Spleen (tissue), 11 donors: ENCODE data around the gene ANKRD66. TPM values are rescaled to one million over a fixed set of nuclear protein-coding genes. Genes with fewer than 3 reads are reported as not detected.
"Not testable (repeated sequence)": the region's sequence is repeated elsewhere in the genome, so short reads cannot be mapped to it uniquely, and the experiment has no call there.

ENCODE experiments used
- DNase-seq: peaks from one replicate; pipeline ENCODE4 v3.0.0-alpha.2; 2020
- H3K27ac ChIP-seq, 8 donors: fragments of 200-600 bp; sonication (generic) in 7 of 8; 1 replicate in 4 of 8; 2 replicates in 4 of 8; pipeline versions ENCODE4 v1.5.0 to v1.8.0; 2016 to 2021; ENCODE audit warnings: inconsistent platforms in 4 of 8, mild to moderate bottlenecking in 4 of 8, moderate library complexity in 1 of 8
- H3K27me3 ChIP-seq, 7 donors: fragments of 200-600 bp; sonication (generic) in 6 of 7; replicated peaks in 1 of 7; 1 replicate in 4 of 7; 2 replicates in 3 of 7; pipeline versions ENCODE4 v1.5.0 to v1.8.0; 2016 to 2021; ENCODE audit warnings: inconsistent platforms in 3 of 7, mild to moderate bottlenecking in 1 of 7
- H3K36me3 ChIP-seq, 6 donors: fragments of 200-600 bp; sonication (generic) in 5 of 6; 1 replicate in 4 of 6; 2 replicates in 2 of 6; pipeline versions ENCODE4 v1.5.0 to v1.8.0; 2016 to 2021; ENCODE audit warnings: inconsistent platforms in 2 of 6
- H3K4me1 ChIP-seq, 6 donors: fragments of 200-600 bp; sonication (generic) in 5 of 6; 1 replicate in 3 of 6; 2 replicates in 3 of 6; pipeline versions ENCODE4 v1.5.0 to v1.8.0; 2016 to 2021; ENCODE audit warnings: inconsistent platforms in 3 of 6
- H3K4me3 ChIP-seq, 8 donors: fragments of 200-600 bp; sonication (generic) in 7 of 8; 1 replicate in 4 of 8; 2 replicates in 4 of 8; pipeline versions ENCODE4 v1.5.0 to v1.8.0; 2016 to 2021; ENCODE audit warnings: inconsistent platforms in 4 of 8, mild to moderate bottlenecking in 4 of 8, moderate library complexity in 2 of 8
- H3K9me3 ChIP-seq, 8 donors: fragments of 200-600 bp; sonication (generic) in 7 of 8; 1 replicate in 4 of 8; 2 replicates in 4 of 8; pipeline versions ENCODE4 v1.5.0 to v1.8.0; 2016 to 2021; ENCODE audit warnings: inconsistent platforms in 4 of 8
- CTCF ChIP-seq, 11 experiments: fragments of 200-600 bp in 7 of 11; fragments of 450-650 bp in 4 of 11; sonication (generic) in 4 of 11; IDR thresholded peaks in 8 of 11; conservative IDR thresholded peaks in 3 of 11; 1 replicate in 7 of 11; 2 replicates in 4 of 11; pipeline versions ENCODE4 v1.4.0 to v1.8.0; 2016 to 2021; ENCODE audit warnings: antibody characterized with exemption in 11 of 11, inconsistent platforms in 4 of 11, mild to moderate bottlenecking in 1 of 11
- POLR2A ChIP-seq, 3 donors: fragments of 450-650 bp; IDR thresholded peaks; one replicate each; pipeline ENCODE4 v1.5.1; 2017; ENCODE audit warnings: antibody characterized with exemption in 3 of 3, mild to moderate bottlenecking in 1 of 3
- POLR2AphosphoS5 ChIP-seq, 3 donors: sonication (generic); formaldehyde crosslinking; IDR thresholded peaks; one replicate each; pipeline ENCODE4 v1.5.1; 2017; ENCODE audit warnings: antibody characterized with exemption in 3 of 3
- WGBS, 5 donors: extraction: QIAGEN DNeasy Blood & Tissue Kit in 3 of 5; methylation state at CpG; one replicate each; pipeline versions ENCODE4 v1.1.5 to v1.1.7; 2013 to 2018; 5-methylcytosine and 5-hydroxymethylcytosine counted together
- intact Hi-C: fragments of 100-400 bp; cut with DNase I; formaldehyde crosslinking; loops from one replicate; pipeline ENCODE4 v1.15.0; 2023; ENCODE audit warnings: low total_unique reads
- polyA plus RNA-seq, 3 donors: library from polyadenylated mRNA; stranded (reverse); fragments of 200-250 nt; gene quantifications; one replicate each; pipeline ENCODE4 v1.2.1, GENCODE V29; 2013
- total RNA-seq, 7 donors: library from RNA; depleted of rRNA in 3 of 7; stranded (reverse); fragments of >200 nt in 3 of 7; fragmentation: NEBNext Ultra II Directional in 4 of 7; extraction: Animal tissue kit (Norgen Biotek cat#: 25700) in 4 of 7; gene quantifications; one replicate each; pipeline versions ENCODE4 v1.1.0 to v1.2.1, GENCODE V29; 2016 to 2021
- donor health status: healthy with polysubstance abuse.
- donor health status: DM: no; HTN: no; CAD: no; lungs with moderate emphysema.
- donor health status: DM: no; HTN: no; CAD: no.
- donor health status: Bipolar disorder and iron deficiency.
- donor health status: healthy.
- donor health status: DM: no; HTN: no; CAD: no.
- donor health status: DM: yes; HTN: yes; CAD: no.

The ANKRD66 gene
- total and polyA plus RNA-seq, 10 donors, result not detected

DNA sequence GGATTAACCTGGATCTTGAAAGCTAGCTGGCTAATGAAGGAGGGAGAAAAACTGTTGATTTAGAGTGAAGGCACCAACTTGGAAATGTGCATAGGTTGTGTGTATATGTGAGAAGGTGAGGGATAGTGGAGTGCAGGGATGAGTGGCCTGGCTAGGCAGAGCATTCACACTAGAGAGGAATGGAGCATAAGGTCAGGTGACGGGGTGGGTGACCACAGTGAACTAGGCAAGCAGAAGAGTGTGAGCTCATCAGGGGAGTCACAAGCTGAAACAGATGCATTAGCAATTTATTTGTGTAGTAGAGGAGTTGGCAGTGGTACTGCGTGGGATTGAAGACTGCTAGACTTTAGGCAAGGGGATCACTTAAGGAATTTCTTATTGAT lies 10.5 kb downstream of the ANKRD66 start:
- TF ChIP-seq POLR2AphosphoS5 (IDR thresholded peaks at IDR 0.05) (no peak), CTCF (IDR thresholded peaks at IDR 0.05 in 8 of 11, conservative IDR thresholded peaks at IDR 0.05 in 3 of 11) (no peak), POLR2A (IDR thresholded peaks at IDR 0.05) (no peak)
- Histone ChIP-seq H3K27me3 (peaks cover 0 to 7% (median 0%) of the 10 kb centered on the region in 7 donors), H3K9me3 (no peaks in the 10 kb centered on the region)

DNA sequence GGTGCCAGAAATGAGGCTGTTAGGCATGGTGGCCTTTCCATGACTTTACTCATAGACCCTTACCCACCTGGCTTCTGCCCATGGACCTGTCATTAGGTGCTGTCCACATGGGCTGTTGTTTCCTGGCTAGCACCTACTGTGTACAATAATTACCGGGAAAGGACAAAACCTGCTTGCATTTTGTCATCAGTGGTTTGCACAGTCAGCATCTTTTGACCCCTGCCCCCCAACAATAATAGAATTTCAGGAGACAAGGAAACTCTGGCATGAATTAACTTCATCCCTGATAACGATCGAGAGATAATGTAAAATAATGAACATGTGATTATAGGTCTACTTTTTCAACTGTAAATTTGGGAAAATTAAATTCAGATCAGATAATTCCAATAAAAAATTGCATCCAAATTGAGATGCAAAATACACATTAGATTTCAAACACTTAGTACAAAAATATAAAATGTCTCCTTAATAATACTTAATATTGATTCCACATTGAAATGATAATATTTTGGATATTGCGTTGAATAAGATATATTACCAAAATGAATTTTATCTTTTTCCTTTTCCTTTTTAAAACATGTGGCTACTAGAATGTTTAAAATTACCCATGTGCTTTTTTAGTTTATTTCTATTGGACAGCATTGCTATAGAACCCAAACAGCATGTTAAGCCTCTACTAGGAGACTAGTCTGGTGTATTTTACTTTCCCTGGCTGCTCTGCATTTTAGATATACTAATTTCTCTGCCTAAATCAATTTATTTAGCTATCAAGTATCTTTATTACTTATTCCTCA lies 12.4 kb downstream of the ANKRD66 start:
- no peak for DNase-seq
- H3K36me3 ChIP-seq, result no peaks in the 10 kb centered on the region
- no peak for TF ChIP-seq POLR2AphosphoS5 (IDR thresholded peaks at IDR 0.05)
- TF ChIP-seq POLR2A (IDR thresholded peaks at IDR 0.05), result no peak
- no peak for TF ChIP-seq CTCF (IDR thresholded peaks at IDR 0.05 in 8 of 11, conservative IDR thresholded peaks at IDR 0.05 in 3 of 11)
- no peak overlapping the region for H3K4me3 ChIP-seq
- H3K27ac ChIP-seq, result no peak overlapping the region
- H3K9me3 ChIP-seq, result no peaks in the 10 kb centered on the region
- no peaks in the 10 kb centered on the region for H3K27me3 ChIP-seq
- intact Hi-C loops, result no loop called here
- peaks cover 0 to 5% (median 0%) of the 10 kb centered on the region in 6 donors for H3K4me1 ChIP-seq
- 88 to 96% (median 95%) methylated on average over 4 of the region's 4 CpGs for WGBS, 5 donors

More for the DNA sequence above, 10.5 kb downstream of the ANKRD66 start:
- Histone ChIP-seq H3K27ac (no peak overlapping the region), H3K36me3 (no peaks in the 10 kb centered on the region), H3K4me1 (peaks cover 0 to 5% (median 0%) of the 10 kb centered on the region in 6 donors), H3K4me3 (no peak overlapping the region)
- intact Hi-C loops, result no loop called here
- DNase-seq, result no peak
- 77 to 94% (median 86%) methylated on average over 2 of the region's 2 CpGs for WGBS, 5 donors

GRCh38 chr6:46760925-46761324 lies 14.2 kb downstream of the ANKRD66 start:
- DNase-seq, result no peak
- no peak overlapping the region for H3K27ac ChIP-seq
- H3K4me3 ChIP-seq, result no peak overlapping the region
- no peak for TF ChIP-seq POLR2AphosphoS5 (IDR thresholded peaks at IDR 0.05)
- TF ChIP-seq POLR2A (IDR thresholded peaks at IDR 0.05), result no peak
- TF ChIP-seq CTCF (IDR thresholded peaks at IDR 0.05 in 8 of 11, conservative IDR thresholded peaks at IDR 0.05 in 3 of 11), result no peak
- H3K27me3 ChIP-seq, result no peaks in the 10 kb centered on the region
- peaks cover 0 to 5% (median 0%) of the 10 kb centered on the region in 6 donors for H3K4me1 ChIP-seq
- H3K9me3 ChIP-seq, result no peaks in the 10 kb centered on the region
- intact Hi-C loops, result no loop called here
- no peaks in the 10 kb centered on the region for H3K36me3 ChIP-seq
- 75 to 88% (median 82%) methylated on average over 3 of the region's 3 CpGs for WGBS, 5 donors

GRCh38 chr6:46763466-46763865 lies 16.7 kb downstream of the ANKRD66 start:
- intact Hi-C loops, result no loop called here
- 85 to 94% (median 89%) methylated on average over 2 of the region's 2 CpGs for WGBS, 5 donors
- TF ChIP-seq CTCF (IDR thresholded peaks at IDR 0.05 in 8 of 11, conservative IDR thresholded peaks at IDR 0.05 in 3 of 11), result no peak
- TF ChIP-seq POLR2A (IDR thresholded peaks at IDR 0.05), result no peak
- no peak for TF ChIP-seq POLR2AphosphoS5 (IDR thresholded peaks at IDR 0.05)

DNA sequence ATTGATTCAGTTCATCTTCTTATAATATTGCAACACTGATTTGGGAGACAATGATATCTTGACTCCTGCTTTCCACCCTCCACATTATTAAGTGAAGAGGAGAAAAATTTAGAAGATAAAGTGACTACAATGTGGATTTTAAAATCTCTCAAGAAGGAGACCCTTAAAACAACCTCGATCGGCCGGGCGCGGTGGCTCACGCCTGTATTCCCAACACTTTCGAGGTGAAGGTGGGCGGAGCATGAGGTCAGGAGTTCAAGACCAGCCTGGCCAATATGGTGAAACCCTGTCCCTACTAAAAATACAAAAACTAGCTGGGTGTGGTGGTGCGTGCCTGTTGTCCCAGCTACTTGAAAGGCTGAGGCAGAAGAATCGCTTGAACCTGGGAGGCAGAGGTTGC lies 17.5 kb downstream of the ANKRD66 start:
- WGBS, 5 donors, result 93 to 94% (median 94%) methylated on average over 10 of the region's 10 CpGs
- H3K27me3 ChIP-seq, H3K27ac ChIP-seq, H3K4me3 ChIP-seq, H3K9me3 ChIP-seq, H3K4me1 ChIP-seq, intact Hi-C loops, DNase-seq, H3K36me3 ChIP-seq: not testable (repeated sequence)

More at GRCh38 chr6:46763466-46763865, 16.7 kb downstream of the ANKRD66 start:
- H3K4me3 ChIP-seq, result no peak overlapping the region
- H3K36me3 ChIP-seq, result no peaks in the 10 kb centered on the region
- no peaks in the 10 kb centered on the region for H3K4me1 ChIP-seq
- H3K27ac ChIP-seq, result no peak overlapping the region
- no peaks in the 10 kb centered on the region for H3K27me3 ChIP-seq
- H3K9me3 ChIP-seq, result peaks cover 0 to 10% (median 2%) of the 10 kb centered on the region in 8 donors
- no peak for DNase-seq
